CD4-positive, alpha-beta T cell (primary cell): Measurements from ENCODE around the gene HIF1A. TPM values are rescaled to one million over a fixed set of nuclear protein-coding genes. Genes with fewer than 3 reads are reported as not detected.

Source experiments
- ATAC-seq: fragments of 200-7000 bp; cut with Tn5 transposase; one replicate; pipeline ENCODE4 v1.10.0; 2022; ENCODE audit warnings: mild to moderate bottlenecking; ENCODE audit not compliant: poor library complexity
- CTCF ChIA-PET: fragments of 350-600 bp; sonication (Branson Sonifier 250); formaldehyde crosslinking; loops from one replicate; lab custom pipeline; 2021; ENCODE audit warnings: antibody characterized with exemption, inconsistent platforms; lab: Charles Lee
- POLR2A ChIA-PET: fragments of 350-600 bp; sonication (Branson Sonifier 250); formaldehyde crosslinking; loops from one replicate; lab custom pipeline; 2021; ENCODE audit warnings: antibody characterized with exemption, inconsistent platforms; lab: Charles Lee
- DNase-seq, 14 experiments: peaks; one replicate each; pipeline ENCODE4 v3.0.0-alpha.2; 2013 to 2020; ENCODE audit warnings: mixed read lengths in 2 of 14
- H3K27ac ChIP-seq, 2 donors: one replicate each; pipeline versions ENCODE4 v1.5.1 to v1.7.0; 2013; ENCODE audit warnings: low read length in 2 of 2, low read depth in 1 of 2, mild to moderate bottlenecking in 1 of 2
- H3K27me3 ChIP-seq, 2 experiments: 1 replicate in 1 of 2; 2 replicates in 1 of 2; pipeline versions ENCODE4 v1.6.1 to v1.7.0; 2013; ENCODE audit warnings: low read length in 2 of 2, control low read depth in 1 of 2, mild to moderate bottlenecking in 1 of 2, moderate library complexity in 1 of 2; ENCODE audit not compliant: insufficient read depth in 2 of 2, control insufficient read depth in 1 of 2
- H3K36me3 ChIP-seq: one replicate; pipeline ENCODE4 v1.6.1; 2013; ENCODE audit warnings: low read length, control low read depth; ENCODE audit not compliant: insufficient read depth
- H3K4me1 ChIP-seq: one replicate; pipeline ENCODE4 v1.6.1; 2013; ENCODE audit warnings: low read length, control low read depth; ENCODE audit not compliant: insufficient read depth
- H3K4me3 ChIP-seq: one replicate; pipeline ENCODE4 v1.5.1; 2013; ENCODE audit warnings: mild to moderate bottlenecking, low read length, moderate library complexity
- H3K9me3 ChIP-seq, 2 experiments: 1 replicate in 1 of 2; 2 replicates in 1 of 2; pipeline versions ENCODE4 v1.6.1 to v1.7.0; 2013; ENCODE audit warnings: low read length in 2 of 2, mild to moderate bottlenecking in 2 of 2, control low read depth in 1 of 2, moderate library complexity in 1 of 2; ENCODE audit not compliant: control insufficient read depth in 1 of 2, insufficient read depth in 1 of 2
- H3K27ac Mint-ChIP-seq: one replicate; pipeline ENCODE4 v1.8.0; 2020; ENCODE audit warnings: mixed read lengths
- H3K27me3 Mint-ChIP-seq: one replicate; pipeline ENCODE4 v1.8.0; 2021; ENCODE audit warnings: mixed read lengths
- H3K36me3 Mint-ChIP-seq: one replicate; pipeline ENCODE4 v1.8.0; 2021; ENCODE audit warnings: low read depth, mixed read lengths
- H3K4me1 Mint-ChIP-seq: one replicate; pipeline ENCODE4 v1.8.0; 2021; ENCODE audit warnings: low read depth, mixed read lengths
- H3K4me3 Mint-ChIP-seq: one replicate; pipeline ENCODE4 v1.8.0; 2020; ENCODE audit warnings: mild to moderate bottlenecking, mixed read lengths
- H3K9me3 Mint-ChIP-seq: one replicate; pipeline ENCODE4 v1.8.0; 2020; ENCODE audit warnings: mixed read lengths
- intact Hi-C, 2 experiments: fragments of 100-400 bp; cut with DNase I in 1 of 2; cut with micrococcal nuclease in 1 of 2; formaldehyde crosslinking; loops; one replicate each; pipeline versions ENCODE4 v1.15.1 to v1.9.0; 2023 to 2025; cut with DNase I, micrococcal nuclease
- total RNA-seq, 174 experiments: library from RNA in 2 of 174; stranded (reverse) in 2 of 174; gene quantifications; one replicate each; pipeline ENCODE4 v1.2.3 and lab custom pipeline; 2021 to 2026
- TF ChIP-seq, protein P1 (sequence below): fragments of 200-600 bp; IDR thresholded peaks from one replicate; pipeline ENCODE4 v1.8.0; 2022; ENCODE audit warnings: antibody characterized with exemption, mild to moderate bottlenecking

Gene HIF1A
- total RNA-seq, 2 experiments from 2014 or later = 350 to 369 TPM

DNA sequence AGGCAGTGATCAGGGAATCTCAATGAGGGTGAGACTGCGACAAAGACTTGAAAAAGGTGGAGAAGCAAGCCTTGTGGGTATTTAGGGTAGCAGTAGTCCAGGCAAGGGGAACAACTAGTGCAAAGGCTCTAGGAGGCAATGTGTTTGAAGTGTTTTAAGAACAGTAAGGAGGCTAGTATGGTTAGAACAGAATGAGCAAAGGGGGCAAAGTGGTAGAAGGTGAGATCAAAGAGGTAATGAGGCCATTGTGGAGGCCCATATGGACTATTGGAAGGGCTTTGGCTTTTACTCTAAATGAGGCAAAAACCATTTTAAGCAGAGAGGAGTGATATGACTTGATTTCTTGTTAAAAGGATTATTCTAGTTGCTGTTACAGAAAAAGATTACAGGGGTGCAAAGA lies 16.8 kb downstream of the HIF1A start:
- no peaks in the 10 kb centered on the region for H3K36me3 ChIP-seq
- Mint-ChIP-seq H3K4me1 (peaks cover 89% of the 10 kb centered on the region), H3K4me3 (peak overlapping the region; percentile 5), H3K27me3 (no peaks in the 10 kb centered on the region), H3K9me3 (no peaks in the 10 kb centered on the region), H3K36me3 (no peaks in the 10 kb centered on the region), H3K27ac (peak overlapping the region; percentile 10)
- no peak for ATAC-seq
- intact Hi-C loops = loop anchor here in 1 of 2 experiments (2.0 kb wide), 1 partner anchor 13 kb away; no protein-coding TSS in a partner anchor
- H3K4me1 ChIP-seq = peaks cover 32% of the 10 kb centered on the region
- no peak overlapping the region for H3K27ac ChIP-seq
- ChIA-PET POLR2A (interaction anchor here (2.1 kb wide), 1 partner anchor 17 kb away, joined by 9 read pairs; the partner anchor contains the start of gene HIF1A), CTCF (no interaction called here)
- TF ChIP-seq, protein P1, sequence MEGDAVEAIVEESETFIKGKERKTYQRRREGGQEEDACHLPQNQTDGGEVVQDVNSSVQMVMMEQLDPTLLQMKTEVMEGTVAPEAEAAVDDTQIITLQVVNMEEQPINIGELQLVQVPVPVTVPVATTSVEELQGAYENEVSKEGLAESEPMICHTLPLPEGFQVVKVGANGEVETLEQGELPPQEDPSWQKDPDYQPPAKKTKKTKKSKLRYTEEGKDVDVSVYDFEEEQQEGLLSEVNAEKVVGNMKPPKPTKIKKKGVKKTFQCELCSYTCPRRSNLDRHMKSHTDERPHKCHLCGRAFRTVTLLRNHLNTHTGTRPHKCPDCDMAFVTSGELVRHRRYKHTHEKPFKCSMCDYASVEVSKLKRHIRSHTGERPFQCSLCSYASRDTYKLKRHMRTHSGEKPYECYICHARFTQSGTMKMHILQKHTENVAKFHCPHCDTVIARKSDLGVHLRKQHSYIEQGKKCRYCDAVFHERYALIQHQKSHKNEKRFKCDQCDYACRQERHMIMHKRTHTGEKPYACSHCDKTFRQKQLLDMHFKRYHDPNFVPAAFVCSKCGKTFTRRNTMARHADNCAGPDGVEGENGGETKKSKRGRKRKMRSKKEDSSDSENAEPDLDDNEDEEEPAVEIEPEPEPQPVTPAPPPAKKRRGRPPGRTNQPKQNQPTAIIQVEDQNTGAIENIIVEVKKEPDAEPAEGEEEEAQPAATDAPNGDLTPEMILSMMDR = no peak
- H3K9me3 ChIP-seq = no peaks in the 10 kb centered on the region
- no peak overlapping the region for H3K4me3 ChIP-seq
- no peak for DNase-seq
- no peaks in the 10 kb centered on the region for H3K27me3 ChIP-seq

DNA sequence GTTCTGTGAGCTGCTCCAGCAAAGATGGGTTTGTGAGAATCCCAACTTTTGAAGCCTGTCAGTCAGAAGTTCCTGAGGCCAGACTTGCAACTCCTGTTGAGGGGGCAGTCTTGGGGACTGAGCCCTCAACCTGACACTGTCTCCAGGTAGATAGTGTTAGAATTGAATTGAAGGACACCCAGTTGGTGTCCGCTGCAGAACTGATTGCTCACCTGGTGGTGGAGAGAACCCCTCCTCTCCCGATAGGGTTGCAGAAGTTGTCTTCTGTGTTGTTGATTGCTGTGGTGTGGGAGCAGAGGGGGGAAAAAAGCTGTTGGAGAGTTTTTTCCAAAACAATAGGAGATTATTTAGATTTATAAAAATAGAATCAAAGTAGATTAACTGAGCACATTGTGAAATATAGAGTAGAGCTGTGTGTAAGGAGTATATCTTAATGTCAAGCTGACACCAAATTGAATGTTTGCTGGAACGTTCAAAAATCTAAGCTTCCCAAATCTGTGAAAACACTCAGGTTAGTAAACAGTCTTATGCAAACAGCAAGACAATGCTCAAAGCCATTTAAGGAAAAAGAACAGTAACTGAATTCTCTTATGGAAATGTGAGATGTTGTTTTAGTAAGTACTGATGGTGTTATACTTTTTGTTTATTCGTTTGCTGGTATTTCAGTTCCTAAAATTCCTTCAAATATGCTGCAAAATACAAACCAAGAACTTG lies 18.6 kb downstream of the HIF1A start:
- TF ChIP-seq, protein P1 = no peak
- Histone ChIP-seq H3K4me1 (peaks cover 40% of the 10 kb centered on the region), H3K27me3 (no peaks in the 10 kb centered on the region), H3K9me3 (no peaks in the 10 kb centered on the region), H3K4me3 (no peak overlapping the region), H3K27ac (no peak overlapping the region), H3K36me3 (no peaks in the 10 kb centered on the region)
- ATAC-seq (no peak), DNase-seq (no peak)
- Mint-ChIP-seq H3K36me3 (no peaks in the 10 kb centered on the region), H3K9me3 (no peaks in the 10 kb centered on the region), H3K4me3 (peak overlapping the region; percentile 40), H3K4me1 (peaks cover 96% of the 10 kb centered on the region), H3K27ac (peak overlapping the region; percentile 23), H3K27me3 (no peaks in the 10 kb centered on the region)
- intact Hi-C loops = loop anchor here in 1 of 2 experiments (2.0 kb wide), 1 partner anchor 15 kb away; no protein-coding TSS in a partner anchor
- ChIA-PET CTCF (no interaction called here), POLR2A (interaction anchor here (1.3 to 1.8 kb wide), 2 partner anchors 10 to 19 kb away, joined by 4 to 5 read pairs; partner anchors contain the start of gene HIF1A)

DNA sequence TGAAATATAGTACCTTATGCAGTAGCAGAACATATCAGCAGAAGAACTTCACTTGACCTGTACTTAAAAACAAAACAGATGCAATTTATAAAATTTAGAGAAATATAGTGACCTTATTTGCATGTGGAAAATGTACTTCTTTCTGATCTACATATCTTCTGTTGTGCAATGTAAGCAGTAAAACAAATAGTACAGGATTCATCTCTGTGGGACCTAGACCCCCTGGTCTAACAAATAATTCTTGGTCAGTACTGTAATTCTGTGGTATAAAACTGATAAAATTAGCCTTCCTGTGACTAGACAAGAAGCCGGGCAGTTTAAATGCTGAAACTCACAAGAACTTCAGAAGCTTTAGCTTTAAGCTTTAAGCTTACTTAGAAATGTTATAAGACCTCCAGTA lies 21.6 kb downstream of the HIF1A start:
- Histone ChIP-seq H3K36me3 (peaks cover 9% of the 10 kb centered on the region), H3K27me3 (no peaks in the 10 kb centered on the region), H3K4me1 (peaks cover 36% of the 10 kb centered on the region), H3K9me3 (no peaks in the 10 kb centered on the region), H3K27ac (no peak overlapping the region), H3K4me3 (no peak overlapping the region)
- ChIA-PET CTCF (no interaction called here), POLR2A (interaction anchor here (0.7 to 1.5 kb wide), 4 partner anchors 17 to 148 kb away, joined by 3 to 4 read pairs (median 3); no protein-coding TSS in a partner anchor)
- Mint-ChIP-seq H3K4me3 (no peak overlapping the region), H3K9me3 (no peaks in the 10 kb centered on the region), H3K27me3 (no peaks in the 10 kb centered on the region), H3K36me3 (peaks cover 18% of the 10 kb centered on the region), H3K27ac (peak overlapping the region; percentile 18), H3K4me1 (peaks cover 88% of the 10 kb centered on the region)
- TF ChIP-seq, protein P1 = no peak
- ATAC-seq (no peak), DNase-seq (no peak)
- intact Hi-C loops = loop anchor here in 1 of 2 experiments (5.0 kb wide), 1 partner anchor 150 kb away; no protein-coding TSS in a partner anchor
